HUES48 (cell line): ENCODE data around the gene CTTN.

Experiments used
- H3K27ac ChIP-seq: one replicate; pipeline ENCODE4 v1.7.0; 2013; ENCODE audit warnings: low read depth, low read length, inconsistent platforms
- H3K27me3 ChIP-seq: 2 replicates; pipeline ENCODE4 v1.6.1; 2013; ENCODE audit warnings: mild to moderate bottlenecking, low read length; ENCODE audit not compliant: control insufficient read depth, insufficient read depth
- H3K36me3 ChIP-seq: 2 replicates; pipeline ENCODE4 v1.6.1; 2013; ENCODE audit warnings: low read length; ENCODE audit not compliant: control insufficient read depth, insufficient read depth
- H3K4me1 ChIP-seq: 2 replicates; pipeline ENCODE4 v1.6.1; 2013; ENCODE audit warnings: mild to moderate bottlenecking, low read length; ENCODE audit not compliant: control insufficient read depth, insufficient read depth
- H3K4me3 ChIP-seq: 2 replicates; pipeline ENCODE4 v1.5.1; 2013; ENCODE audit warnings: mild to moderate bottlenecking, low read depth, low read length
- H3K9ac ChIP-seq: 2 replicates; pipeline ENCODE4 v1.6.1; 2013; ENCODE audit warnings: mild to moderate bottlenecking, low read depth, low read length, moderate library complexity
- H3K9me3 ChIP-seq: 2 replicates; pipeline ENCODE4 v1.6.1; 2013; ENCODE audit warnings: low read length; ENCODE audit not compliant: control insufficient read depth, insufficient read depth

The CTTN gene

DNA sequence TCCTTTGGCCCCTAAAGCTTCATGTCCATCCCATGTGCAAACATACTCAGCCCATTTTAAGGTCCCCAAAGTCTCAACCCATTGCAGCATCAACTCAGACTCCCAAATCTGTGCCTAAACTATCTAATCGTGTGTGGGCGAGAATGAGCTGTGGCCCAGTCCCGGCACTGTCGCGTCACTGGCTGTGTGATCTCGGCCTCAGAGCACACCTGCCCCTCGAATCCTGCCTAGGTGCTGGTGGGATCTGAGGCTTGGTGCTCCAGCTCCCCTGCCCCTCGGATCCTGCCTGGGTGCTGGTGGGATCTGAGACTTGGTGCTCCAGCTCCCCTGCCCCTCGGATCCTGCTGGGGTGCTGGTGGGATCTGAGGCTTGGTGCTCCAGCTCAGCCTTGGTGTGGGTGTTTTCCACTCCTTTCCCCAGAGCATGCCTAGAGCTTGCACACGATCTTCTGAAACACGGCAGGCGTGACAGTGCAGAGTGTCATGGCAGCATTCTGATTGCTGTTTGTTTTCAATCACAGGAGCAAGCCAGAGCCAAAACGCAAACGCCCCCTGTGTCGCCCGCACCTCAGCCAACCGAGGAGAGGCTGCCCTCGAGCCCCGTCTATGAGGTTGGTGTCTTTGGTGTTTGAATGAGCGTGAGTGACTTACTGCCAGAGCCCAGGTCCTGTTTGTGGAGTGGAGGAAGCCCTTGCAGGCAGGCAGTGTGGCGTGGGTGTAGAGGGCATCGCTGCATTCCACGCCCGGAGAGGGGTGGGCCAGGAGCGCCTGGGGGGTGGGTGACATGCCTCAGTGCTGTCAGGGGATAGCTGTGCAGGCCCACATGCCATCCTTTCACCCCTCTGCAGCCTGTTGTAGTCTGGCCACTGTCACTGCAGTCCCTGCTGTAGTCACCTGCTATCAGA lies 32.6 kb downstream of the CTTN start:
- Histone ChIP-seq H3K27me3 (no peaks in the 10 kb centered on the region), H3K4me1 (no peaks in the 10 kb centered on the region), H3K27ac (no peak overlapping the region), H3K9me3 (no peaks in the 10 kb centered on the region), H3K4me3 (no peak overlapping the region), H3K9ac (no peak overlapping the region), H3K36me3 (peaks cover 87% of the 10 kb centered on the region)

- H3K27ac ChIP-seq = no peak overlapping the region
- H3K9ac ChIP-seq = no peak overlapping the region
- no peak overlapping the region for H3K4me3 ChIP-seq
- H3K4me1 ChIP-seq = no peaks in the 10 kb centered on the region
- no peaks in the 10 kb centered on the region for H3K27me3 ChIP-seq
- H3K9me3 ChIP-seq = no peaks in the 10 kb centered on the region
- peaks cover 93% of the 10 kb centered on the region for H3K36me3 ChIP-seq
Measured at GRCh38 chr11:70431611-70432010, 33.3 kb downstream of the CTTN start.

- H3K9ac ChIP-seq = no peak overlapping the region
- H3K27me3 ChIP-seq = no peaks in the 10 kb centered on the region
- H3K4me3 ChIP-seq = no peak overlapping the region
- H3K36me3 ChIP-seq = peaks cover 98% of the 10 kb centered on the region
- no peaks in the 10 kb centered on the region for H3K4me1 ChIP-seq
- no peak overlapping the region for H3K27ac ChIP-seq
- H3K9me3 ChIP-seq = no peaks in the 10 kb centered on the region
Measured at GRCh38 chr11:70432065-70432464, 33.7 kb downstream of the CTTN start.

GRCh38 chr11:70432580-70432979 lies 34.3 kb downstream of the CTTN start:
- no peak overlapping the region for H3K9ac ChIP-seq
- H3K36me3 ChIP-seq = peaks cover 97% of the 10 kb centered on the region
- no peak overlapping the region for H3K27ac ChIP-seq

DNA sequence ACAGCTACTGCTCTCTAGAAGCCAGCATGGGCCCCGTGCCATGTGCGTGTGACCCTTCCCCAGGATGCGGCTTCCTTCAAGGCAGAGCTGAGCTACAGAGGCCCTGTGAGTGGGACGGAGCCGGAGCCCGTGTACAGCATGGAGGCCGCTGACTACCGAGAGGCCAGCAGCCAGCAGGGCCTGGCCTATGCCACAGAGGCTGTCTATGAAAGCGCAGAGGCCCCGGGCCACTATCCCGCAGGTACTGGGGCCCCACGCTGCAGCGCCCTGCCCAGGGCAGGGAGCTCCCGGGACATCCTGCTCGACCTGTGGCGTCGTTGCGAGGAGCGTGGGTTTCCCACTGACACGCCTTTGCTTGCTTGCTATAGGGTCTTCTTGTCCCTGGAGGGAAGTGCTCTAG lies 34.7 kb downstream of the CTTN start:
- no peaks in the 10 kb centered on the region for H3K27me3 ChIP-seq
- no peaks in the 10 kb centered on the region for H3K9me3 ChIP-seq
- H3K27ac ChIP-seq = no peak overlapping the region
- H3K4me1 ChIP-seq = no peaks in the 10 kb centered on the region
- no peak overlapping the region for H3K9ac ChIP-seq
- H3K36me3 ChIP-seq = peaks cover 96% of the 10 kb centered on the region
- no peak overlapping the region for H3K4me3 ChIP-seq

More at GRCh38 chr11:70432580-70432979, 34.3 kb downstream of the CTTN start:
- H3K4me1 ChIP-seq = no peaks in the 10 kb centered on the region
- no peaks in the 10 kb centered on the region for H3K27me3 ChIP-seq
- no peaks in the 10 kb centered on the region for H3K9me3 ChIP-seq
- no peak overlapping the region for H3K4me3 ChIP-seq

- Histone ChIP-seq H3K9ac (no peak overlapping the region), H3K9me3 (no peaks in the 10 kb centered on the region), H3K4me3 (no peak overlapping the region), H3K36me3 (peaks cover 95% of the 10 kb centered on the region), H3K27me3 (no peaks in the 10 kb centered on the region), H3K27ac (no peak overlapping the region), H3K4me1 (no peaks in the 10 kb centered on the region)
Measured at GRCh38 chr11:70433526-70433925, 35.2 kb downstream of the CTTN start.

DNA sequence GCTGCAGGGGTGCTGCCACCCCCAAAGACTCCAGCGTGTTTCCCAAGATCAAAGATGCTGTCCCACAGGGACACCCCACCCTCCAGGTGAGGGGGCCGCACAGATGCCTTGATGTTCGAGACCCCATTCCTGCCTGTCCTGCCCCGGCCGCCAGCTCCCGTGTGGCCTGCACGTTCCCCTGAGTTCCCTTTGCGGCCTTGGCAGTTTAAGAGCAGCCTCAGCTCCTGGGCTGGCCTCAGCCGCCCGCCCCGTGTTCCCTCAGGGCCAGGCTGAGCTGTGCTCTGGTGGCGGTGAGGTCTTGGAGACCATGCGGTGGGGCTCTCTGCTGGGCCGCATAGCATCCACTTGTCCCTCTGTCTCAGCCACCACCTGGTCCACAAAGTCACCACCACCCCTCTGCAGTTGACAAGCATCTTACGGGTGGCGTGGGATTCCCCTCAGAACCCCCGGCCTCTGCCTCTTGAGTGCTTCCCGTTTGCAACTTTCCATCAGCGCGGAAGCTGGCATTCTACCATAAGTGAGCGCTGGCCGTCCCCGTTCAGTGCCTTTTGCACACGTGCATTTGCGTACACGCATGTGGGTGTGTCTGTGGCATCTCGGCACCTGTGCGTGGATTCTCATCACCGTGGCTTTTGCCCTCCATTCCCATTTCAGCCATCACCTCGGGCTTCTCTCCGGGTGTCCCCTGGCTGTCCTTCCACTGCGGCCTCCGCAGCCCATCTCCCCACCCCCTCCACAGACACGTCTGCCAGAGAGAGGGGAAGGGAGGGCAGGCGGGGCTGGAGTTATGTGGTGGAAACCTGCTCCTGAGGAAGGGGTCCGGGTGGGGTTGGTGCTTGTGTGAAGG lies 35.9 kb downstream of the CTTN start:
- no peaks in the 10 kb centered on the region for H3K9me3 ChIP-seq
- H3K4me1 ChIP-seq = no peaks in the 10 kb centered on the region
- no peak overlapping the region for H3K4me3 ChIP-seq
- H3K9ac ChIP-seq = no peak overlapping the region
- no peak overlapping the region for H3K27ac ChIP-seq
- H3K27me3 ChIP-seq = no peaks in the 10 kb centered on the region
- peaks cover 93% of the 10 kb centered on the region for H3K36me3 ChIP-seq

DNA sequence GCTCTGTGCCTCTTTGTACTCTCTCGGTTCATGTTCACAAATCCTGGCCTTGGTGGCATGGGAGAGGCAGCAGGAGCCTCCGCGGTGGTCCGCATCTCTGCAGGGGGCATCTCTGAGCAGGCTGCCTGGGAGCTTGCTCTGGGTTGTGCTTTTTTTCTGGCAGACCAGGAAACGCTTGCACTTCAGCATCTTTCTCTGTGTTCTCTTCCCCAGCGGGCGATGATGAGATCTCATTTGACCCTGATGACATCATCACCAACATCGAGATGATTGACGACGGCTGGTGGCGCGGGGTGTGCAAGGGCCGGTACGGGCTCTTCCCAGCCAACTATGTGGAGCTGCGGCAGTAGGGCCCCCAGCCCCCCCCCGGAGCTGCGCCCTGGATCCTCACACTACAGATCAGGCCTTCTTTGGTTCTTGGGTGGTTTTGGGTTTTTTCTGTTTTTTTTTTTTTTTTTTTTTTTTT lies 36.5 kb downstream of the CTTN start:
- H3K27me3 ChIP-seq = no peaks in the 10 kb centered on the region
- no peak overlapping the region for H3K9ac ChIP-seq
- H3K9me3 ChIP-seq = no peaks in the 10 kb centered on the region
- H3K27ac ChIP-seq = no peak overlapping the region
- H3K4me3 ChIP-seq = no peak overlapping the region
- H3K4me1 ChIP-seq = no peaks in the 10 kb centered on the region
- H3K36me3 ChIP-seq = peaks cover 89% of the 10 kb centered on the region

DNA sequence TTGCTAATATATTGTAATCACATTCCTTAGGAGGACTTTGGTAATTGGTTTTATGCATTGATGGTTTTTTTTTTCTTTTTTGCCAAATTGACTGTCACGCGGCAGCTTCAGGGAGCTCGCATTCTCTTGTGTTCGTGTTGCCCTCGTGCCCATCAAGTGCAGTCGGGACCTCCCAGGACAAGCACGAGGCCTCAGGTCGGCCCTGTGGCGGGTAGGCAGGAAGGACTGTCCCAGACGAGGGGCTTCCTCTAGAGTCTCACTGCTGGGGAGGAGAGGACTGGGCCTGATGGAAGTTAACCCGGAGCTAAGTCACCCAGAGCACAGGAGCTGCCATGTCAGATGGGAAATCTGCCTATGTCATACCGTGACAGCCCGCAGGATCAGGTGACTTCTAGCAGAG lies 37.0 kb downstream of the CTTN start:
- Histone ChIP-seq H3K27ac (no peak overlapping the region), H3K4me1 (no peaks in the 10 kb centered on the region), H3K36me3 (peaks cover 84% of the 10 kb centered on the region), H3K9ac (no peak overlapping the region), H3K27me3 (no peaks in the 10 kb centered on the region), H3K4me3 (no peak overlapping the region), H3K9me3 (no peaks in the 10 kb centered on the region)

DNA sequence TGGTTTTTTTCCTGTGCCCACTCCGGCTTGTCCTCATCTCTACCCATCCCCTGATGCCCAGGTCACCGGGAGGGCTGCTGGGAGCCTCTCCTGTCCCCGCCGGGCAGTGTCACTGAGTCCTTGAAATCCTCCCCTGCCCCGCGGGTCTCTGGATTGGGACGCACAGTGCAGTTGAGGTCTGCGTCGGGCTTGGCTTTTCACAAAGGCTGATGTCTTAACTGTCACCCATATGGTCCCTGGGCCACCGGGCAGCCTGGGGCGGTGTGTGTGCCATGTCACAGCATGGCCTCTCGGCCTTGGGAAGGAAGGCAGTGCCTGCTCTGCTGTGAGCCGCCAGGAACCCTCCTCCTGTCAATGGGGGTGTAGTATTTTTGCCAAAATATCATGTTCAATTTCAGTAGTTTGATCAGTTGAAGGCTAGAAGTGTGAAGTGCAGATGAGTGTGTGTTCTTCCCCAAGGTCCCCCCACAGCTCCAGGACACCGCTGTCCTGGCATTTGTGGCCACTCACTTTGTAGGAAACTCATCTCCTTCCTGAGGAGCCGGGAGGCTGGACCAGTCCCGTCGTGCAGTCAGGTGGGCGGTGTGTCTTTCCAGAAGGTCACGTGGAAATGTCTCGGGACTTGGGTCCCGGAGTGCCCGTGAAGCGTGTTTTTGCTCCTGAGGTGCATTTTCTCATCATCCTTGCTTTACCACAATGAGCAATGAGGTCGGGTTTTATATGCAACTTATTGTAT lies 37.6 kb downstream of the CTTN start:
- no peak overlapping the region for H3K27ac ChIP-seq
- H3K9ac ChIP-seq = no peak overlapping the region
- no peaks in the 10 kb centered on the region for H3K9me3 ChIP-seq
- H3K4me3 ChIP-seq = no peak overlapping the region
- no peaks in the 10 kb centered on the region for H3K4me1 ChIP-seq
- no peaks in the 10 kb centered on the region for H3K27me3 ChIP-seq
- peaks cover 78% of the 10 kb centered on the region for H3K36me3 ChIP-seq
